Calu3 (cell line): ENCODE results near the gene OR8G1. TPM values are rescaled to one million over a fixed set of nuclear protein-coding genes. Genes with fewer than 3 reads are reported as not detected.
"Not testable (repeated sequence)": the region's sequence is repeated elsewhere in the genome, so short reads cannot be mapped to it uniquely, and the experiment has no call there.

Experiments used
- BruUV-seq: library from RNA; stranded (reverse); fragments of 400-500 nt; replicated peaks from 2 replicates; lab custom pipeline; 2021; lab: Mats Ljungman, UMichigan
- CTCF ChIA-PET: fragments of 300-600 bp; sonication (Branson Sonifier 250); formaldehyde crosslinking; loops from one replicate; lab custom pipeline; 2022; ENCODE audit warnings: antibody characterized with exemption; lab: Charles Lee
- DNase-seq: peaks from one replicate; pipeline ENCODE4 v3.0.0; 2022
- H3K27ac Mint-ChIP-seq: one replicate; pipeline ENCODE4 v1.8.0; 2022; ENCODE audit warnings: mixed read lengths; ENCODE audit not compliant: unreplicated experiment
- H3K27me3 Mint-ChIP-seq: one replicate; pipeline ENCODE4 v1.8.0; 2022; ENCODE audit warnings: mixed read lengths; ENCODE audit not compliant: unreplicated experiment
- H3K36me3 Mint-ChIP-seq: one replicate; pipeline ENCODE4 v1.8.0; 2022; ENCODE audit warnings: mild to moderate bottlenecking, moderate library complexity, mixed read lengths; ENCODE audit not compliant: insufficient read depth, unreplicated experiment
- H3K4me1 Mint-ChIP-seq: one replicate; pipeline ENCODE4 v1.8.0; 2022; ENCODE audit warnings: mild to moderate bottlenecking, low read depth, mixed read lengths; ENCODE audit not compliant: unreplicated experiment
- H3K4me3 Mint-ChIP-seq: one replicate; pipeline ENCODE4 v1.8.0; 2022; ENCODE audit warnings: mild to moderate bottlenecking, low read depth, moderate library complexity, mixed read lengths; ENCODE audit not compliant: unreplicated experiment
- H3K9me3 Mint-ChIP-seq: one replicate; pipeline ENCODE4 v1.8.0; 2022; ENCODE audit warnings: low read depth, mixed read lengths; ENCODE audit not compliant: unreplicated experiment
- intact Hi-C: fragments of 100-400 bp; cut with micrococcal nuclease; formaldehyde crosslinking; loops from one replicate; pipeline ENCODE4 v1.10.0; 2022; ENCODE audit not compliant: unreplicated experiment
- total RNA-seq: library from RNA; stranded (reverse); gene quantifications from 2 replicates; pipeline ENCODE4 v1.2.3, GENCODE V29; 2022
- TF ChIP-seq, protein P1 (sequence below): fragments of 200-600 bp; IDR thresholded peaks from one replicate; pipeline ENCODE4 v1.8.0; 2022; ENCODE audit warnings: antibody characterized with exemption; ENCODE audit not compliant: unreplicated experiment

Gene OR8G1
- total RNA-seq, 1 experiment from 2014 or later: not detected

DNA sequence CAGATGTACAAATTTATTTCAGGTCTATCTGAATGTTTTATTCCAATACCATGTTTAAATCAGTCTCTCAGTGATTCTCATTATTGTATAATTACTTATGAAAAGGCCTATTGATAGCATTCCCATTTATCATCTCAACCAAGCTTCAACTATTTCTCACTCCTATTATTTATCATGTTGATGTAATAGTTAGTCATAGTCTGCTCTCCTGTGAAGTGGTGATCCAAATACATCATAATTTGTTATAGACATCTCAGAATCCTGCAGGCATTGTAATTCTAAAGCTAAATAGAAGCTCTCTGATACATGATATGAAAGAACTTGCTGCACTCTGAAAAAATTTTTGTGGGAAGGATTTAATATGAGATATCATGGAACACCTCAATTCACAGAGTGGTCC, 21.8 kb upstream of the OR8G1 start:
- no peaks in the 10 kb centered on the region for H3K36me3 Mint-ChIP-seq
- intact Hi-C loops: no loop called here
- TF ChIP-seq, protein P1, sequence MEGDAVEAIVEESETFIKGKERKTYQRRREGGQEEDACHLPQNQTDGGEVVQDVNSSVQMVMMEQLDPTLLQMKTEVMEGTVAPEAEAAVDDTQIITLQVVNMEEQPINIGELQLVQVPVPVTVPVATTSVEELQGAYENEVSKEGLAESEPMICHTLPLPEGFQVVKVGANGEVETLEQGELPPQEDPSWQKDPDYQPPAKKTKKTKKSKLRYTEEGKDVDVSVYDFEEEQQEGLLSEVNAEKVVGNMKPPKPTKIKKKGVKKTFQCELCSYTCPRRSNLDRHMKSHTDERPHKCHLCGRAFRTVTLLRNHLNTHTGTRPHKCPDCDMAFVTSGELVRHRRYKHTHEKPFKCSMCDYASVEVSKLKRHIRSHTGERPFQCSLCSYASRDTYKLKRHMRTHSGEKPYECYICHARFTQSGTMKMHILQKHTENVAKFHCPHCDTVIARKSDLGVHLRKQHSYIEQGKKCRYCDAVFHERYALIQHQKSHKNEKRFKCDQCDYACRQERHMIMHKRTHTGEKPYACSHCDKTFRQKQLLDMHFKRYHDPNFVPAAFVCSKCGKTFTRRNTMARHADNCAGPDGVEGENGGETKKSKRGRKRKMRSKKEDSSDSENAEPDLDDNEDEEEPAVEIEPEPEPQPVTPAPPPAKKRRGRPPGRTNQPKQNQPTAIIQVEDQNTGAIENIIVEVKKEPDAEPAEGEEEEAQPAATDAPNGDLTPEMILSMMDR: no peak
- H3K27ac Mint-ChIP-seq: no peak overlapping the region
- no peaks in the 10 kb centered on the region for H3K4me1 Mint-ChIP-seq
- peaks cover 2% of the 10 kb centered on the region for H3K9me3 Mint-ChIP-seq
- no TSS peak for BruUV-seq
- no peaks in the 10 kb centered on the region for H3K27me3 Mint-ChIP-seq
- no peak overlapping the region for H3K4me3 Mint-ChIP-seq
- CTCF ChIA-PET: no interaction called here
- no peak for DNase-seq

DNA sequence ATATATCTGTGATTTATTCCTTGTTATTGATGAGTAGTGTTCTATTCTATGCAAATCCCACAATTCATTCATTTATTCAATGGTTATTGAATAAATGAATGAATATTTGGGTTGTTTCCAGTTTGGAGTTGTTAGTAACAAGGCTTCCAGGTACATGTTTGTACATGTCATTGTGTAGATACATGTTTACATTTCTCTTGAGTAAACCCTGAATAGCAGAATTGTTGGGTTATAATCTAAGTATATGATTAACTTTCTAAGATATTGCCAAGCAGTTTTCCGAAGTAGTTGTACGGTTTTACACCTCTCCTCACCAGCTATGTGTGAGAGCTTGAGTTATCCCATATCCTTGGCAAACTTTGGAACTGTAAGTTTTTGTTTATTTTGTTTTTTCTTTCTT, 18.5 kb upstream of the OR8G1 start:
- H3K36me3 Mint-ChIP-seq: no peaks in the 10 kb centered on the region
- no TSS peak for BruUV-seq
- peaks cover 7% of the 10 kb centered on the region for H3K9me3 Mint-ChIP-seq
- CTCF ChIA-PET: no interaction called here
- TF ChIP-seq, protein P1: no peak
- H3K27ac Mint-ChIP-seq: no peak overlapping the region
- no peak for DNase-seq
- no peak overlapping the region for H3K4me3 Mint-ChIP-seq
- H3K27me3 Mint-ChIP-seq: no peaks in the 10 kb centered on the region
- H3K4me1 Mint-ChIP-seq: no peaks in the 10 kb centered on the region
- intact Hi-C loops: no loop called here

DNA sequence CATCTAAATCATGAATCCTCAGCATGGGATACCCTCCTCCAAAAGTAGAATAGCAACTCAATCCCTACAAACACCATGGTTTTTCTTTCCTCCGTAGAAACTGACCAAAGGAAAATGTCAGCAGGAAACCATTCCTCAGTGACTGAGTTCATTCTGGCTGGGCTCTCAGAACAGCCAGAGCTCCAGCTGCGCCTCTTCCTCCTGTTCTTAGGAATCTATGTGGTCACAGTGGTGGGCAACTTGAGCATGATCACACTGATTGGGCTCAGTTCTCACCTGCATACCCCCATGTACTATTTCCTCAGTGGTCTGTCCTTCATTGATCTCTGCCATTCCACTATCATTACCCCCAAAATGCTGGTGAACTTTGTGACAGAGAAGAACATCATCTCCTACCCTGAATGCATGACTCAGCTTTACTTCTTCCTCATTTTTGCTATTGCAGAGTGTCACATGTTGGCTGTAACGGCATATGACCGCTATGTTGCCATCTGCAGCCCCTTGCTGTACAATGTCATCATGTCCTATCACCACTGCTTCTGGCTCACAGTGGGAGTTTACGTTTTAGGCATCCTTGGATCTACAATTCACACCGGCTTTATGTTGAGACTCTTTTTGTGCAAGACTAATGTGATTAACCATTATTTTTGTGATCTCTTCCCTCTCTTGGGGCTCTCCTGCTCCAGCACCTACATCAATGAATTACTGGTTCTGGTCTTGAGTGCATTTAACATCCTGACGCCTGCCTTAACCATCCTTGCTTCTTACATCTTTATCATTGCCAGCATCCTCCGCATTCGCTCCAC, 16.1 kb upstream of the OR8G1 start:
- H3K27ac Mint-ChIP-seq, H3K4me1 Mint-ChIP-seq, DNase-seq, H3K9me3 Mint-ChIP-seq, H3K36me3 Mint-ChIP-seq, BruUV-seq, H3K27me3 Mint-ChIP-seq, intact Hi-C loops, H3K4me3 Mint-ChIP-seq, CTCF ChIA-PET: not testable (repeated sequence)

DNA sequence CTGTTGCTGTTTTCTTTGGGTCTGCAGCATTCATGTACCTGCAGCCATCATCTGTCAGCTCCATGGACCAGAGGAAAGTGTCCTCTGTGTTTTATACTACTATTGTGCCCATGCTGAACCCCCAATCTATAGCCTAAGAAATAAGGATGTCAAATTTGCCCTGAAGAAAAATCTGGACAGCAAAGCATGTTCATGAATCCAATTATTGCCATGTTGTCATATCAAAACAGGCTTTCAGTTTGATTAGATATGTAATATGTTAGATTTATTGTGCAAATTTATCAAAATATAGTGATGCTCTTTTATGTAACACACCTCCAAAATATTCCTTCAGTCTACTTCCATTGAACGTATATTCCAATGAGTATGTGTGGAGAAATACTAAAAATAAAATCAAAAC, 15.4 kb upstream of the OR8G1 start:
- CTCF ChIA-PET: no interaction called here
- H3K4me3 Mint-ChIP-seq: no peak overlapping the region
- no peak overlapping the region for H3K27ac Mint-ChIP-seq
- intact Hi-C loops: no loop called here
- H3K4me1 Mint-ChIP-seq: no peaks in the 10 kb centered on the region
- H3K9me3 Mint-ChIP-seq: peaks cover 7% of the 10 kb centered on the region
- H3K36me3 Mint-ChIP-seq: no peaks in the 10 kb centered on the region
- no peaks in the 10 kb centered on the region for H3K27me3 Mint-ChIP-seq
- no peak for DNase-seq
- TF ChIP-seq, protein P1: no peak
- no TSS peak for BruUV-seq

DNA sequence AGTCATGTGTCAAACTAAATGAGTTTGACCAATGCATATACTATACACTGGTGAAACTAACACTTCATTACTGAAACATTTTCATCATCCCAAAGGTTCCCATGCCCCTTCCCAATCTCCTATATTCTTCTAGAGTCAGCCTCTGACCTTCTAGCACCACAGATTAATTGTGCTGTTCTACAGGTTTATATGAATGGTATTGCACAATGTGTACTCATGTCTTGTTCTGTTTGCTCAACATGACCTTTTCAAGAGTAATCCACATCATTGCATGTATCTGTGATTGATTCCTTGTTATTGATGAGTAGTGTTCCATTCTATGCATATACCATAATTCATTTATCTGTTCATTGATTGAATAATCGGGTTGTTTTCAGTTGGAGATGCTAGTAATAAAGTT, 7.5 kb upstream of the OR8G1 start:
- Mint-ChIP-seq H3K9me3 (no peaks in the 10 kb centered on the region), H3K27me3 (no peaks in the 10 kb centered on the region), H3K4me1 (no peaks in the 10 kb centered on the region), H3K4me3 (no peak overlapping the region), H3K36me3 (no peaks in the 10 kb centered on the region), H3K27ac (no peak overlapping the region)
- TF ChIP-seq, protein P1: no peak
- CTCF ChIA-PET: interaction anchor here (0.6 kb wide), 1 partner anchor 799 kb away, joined by 5 read pairs; no protein-coding TSS in a partner anchor
- BruUV-seq: no TSS peak
- intact Hi-C loops: no loop called here
- DNase-seq: no peak
